WTC11 (cell line): ENCODE measurements around the gene TMEM88. TPM values are rescaled to one million over a fixed set of nuclear protein-coding genes. Genes with fewer than 3 reads are reported as not detected.

ENCODE experiments used
- ATAC-seq: fragments of 200-7000 bp; cut with Tn5 transposase; 2 replicates; pipeline ENCODE4 v1.10.0; 2021; ENCODE audit warnings: mild to moderate bottlenecking, moderate library complexity
- CTCF ChIA-PET: fragments of 300-600 bp; sonication (Branson Sonifier 250); formaldehyde crosslinking; loops from one replicate; lab custom pipeline; 2021; ENCODE audit warnings: antibody characterized with exemption; lab: Charles Lee
- POLR2A ChIA-PET: fragments of 350-600 bp; sonication (Branson Sonifier 250); formaldehyde crosslinking; loops from one replicate; lab custom pipeline; 2021; ENCODE audit warnings: antibody characterized with exemption; lab: Charles Lee
- DNase-seq: peaks from one replicate; pipeline ENCODE4 v3.0.0; 2021; ENCODE audit warnings: low spot score
- H3K27ac Mint-ChIP-seq: 2 replicates; pipeline ENCODE4 v1.8.0; 2021; ENCODE audit warnings: mixed read lengths
- H3K27me3 Mint-ChIP-seq: 2 replicates; pipeline ENCODE4 v1.8.0; 2021; ENCODE audit warnings: low read depth, mild to moderate bottlenecking, moderate library complexity, mixed read lengths
- H3K36me3 Mint-ChIP-seq: 2 replicates; pipeline ENCODE4 v1.8.0; 2021; ENCODE audit warnings: mixed read lengths
- H3K4me1 Mint-ChIP-seq: 2 replicates; pipeline ENCODE4 v1.8.0; 2022; ENCODE audit warnings: mixed read lengths
- H3K4me3 Mint-ChIP-seq: 2 replicates; pipeline ENCODE4 v1.8.0; 2021; ENCODE audit warnings: mild to moderate bottlenecking, moderate library complexity, mixed read lengths
- H3K9me3 Mint-ChIP-seq: 2 replicates; pipeline ENCODE4 v1.8.0; 2021; ENCODE audit warnings: mixed read lengths
- CBFB ChIP-seq: sonication (generic); formaldehyde crosslinking; IDR thresholded peaks from 2 replicates; pipeline ENCODE4 v1.8.1; 2022; ENCODE audit warnings: mild to moderate bottlenecking, low read depth, missing genetic modification reagents
- ESRRA ChIP-seq: sonication (generic); formaldehyde crosslinking; IDR thresholded peaks from 2 replicates; pipeline ENCODE4 v1.8.1; 2022; ENCODE audit warnings: mild to moderate bottlenecking, missing genetic modification reagents, borderline replicate concordance
- HMGA2 ChIP-seq: fragments of 250-450 bp; sonication (Bioruptor Pico); IDR thresholded peaks from 2 replicates; pipeline ENCODE4 v1.4.0; 2021; ENCODE audit warnings: mild to moderate bottlenecking, moderate library complexity
- KAT7 ChIP-seq: sonication (generic); formaldehyde crosslinking; IDR thresholded peaks from 2 replicates; pipeline ENCODE4 v1.8.1; 2023; ENCODE audit warnings: missing genetic modification reagents, mild to moderate bottlenecking, borderline replicate concordance
- NFE2L1 ChIP-seq: sonication (generic); formaldehyde crosslinking; IDR thresholded peaks from 2 replicates; pipeline ENCODE4 v1.8.1; 2023; ENCODE audit warnings: missing genetic modification reagents
- NFYB ChIP-seq: sonication (generic); formaldehyde crosslinking; conservative IDR thresholded peaks from 2 replicates; pipeline ENCODE4 v1.8.0; 2022; ENCODE audit warnings: low read depth, missing genetic modification reagents
- NR1H2 ChIP-seq: sonication (generic); formaldehyde crosslinking; IDR thresholded peaks from 2 replicates; pipeline ENCODE4 v1.9.0; 2021; ENCODE audit warnings: mild to moderate bottlenecking, moderate library complexity, missing genetic modification reagents
- RELA ChIP-seq: sonication (generic); formaldehyde crosslinking; IDR thresholded peaks from 2 replicates; pipeline ENCODE4 v1.8.1; 2022; ENCODE audit warnings: missing genetic modification reagents, mild to moderate bottlenecking, borderline replicate concordance
- SMAD4 ChIP-seq: sonication (generic); formaldehyde crosslinking; IDR thresholded peaks from 2 replicates; pipeline ENCODE4 v1.8.0; 2022; ENCODE audit warnings: mild to moderate bottlenecking, missing genetic modification reagents
- ZNF219 ChIP-seq: sonication (generic); formaldehyde crosslinking; IDR thresholded peaks from 2 replicates; pipeline ENCODE4 v1.8.0; 2023; ENCODE audit warnings: missing genetic modification reagents, mild to moderate bottlenecking, borderline replicate concordance
- total RNA-seq: library from RNA; stranded (reverse); gene quantifications from 3 replicates; pipeline ENCODE4 v1.2.3, GENCODE V29; 2021
- TF ChIP-seq, protein P1 (sequence below): fragments of 250-450 bp; sonication (Bioruptor Pico); IDR thresholded peaks from 2 replicates; pipeline ENCODE4 v1.9.0; 2021; ENCODE audit warnings: mild to moderate bottlenecking
- TF ChIP-seq, protein P2 (sequence below): sonication (generic); formaldehyde crosslinking; IDR thresholded peaks from 2 replicates; pipeline ENCODE4 v1.8.0; 2022; ENCODE audit warnings: mild to moderate bottlenecking, missing genetic modification reagents
- TF ChIP-seq, protein P3 (sequence below): sonication (generic); formaldehyde crosslinking; IDR thresholded peaks from 2 replicates; pipeline ENCODE4 v1.8.0; 2022; ENCODE audit warnings: mild to moderate bottlenecking, missing genetic modification reagents
- TF ChIP-seq, protein P4 (sequence below): sonication (generic); formaldehyde crosslinking; IDR thresholded peaks from 2 replicates; pipeline ENCODE4 v1.8.1; 2022; ENCODE audit warnings: mild to moderate bottlenecking, moderate library complexity, missing genetic modification reagents
- TF ChIP-seq, protein P5 (sequence below): sonication (generic); formaldehyde crosslinking; IDR thresholded peaks from 2 replicates; pipeline ENCODE4 v1.8.1; 2023; ENCODE audit warnings: mild to moderate bottlenecking, moderate library complexity, missing genetic modification reagents
- TF ChIP-seq, protein P6 (sequence below): sonication (generic); formaldehyde crosslinking; conservative IDR thresholded peaks from 2 replicates; pipeline ENCODE4 v1.8.1; 2023; ENCODE audit warnings: mild to moderate bottlenecking, low read depth, missing genetic modification reagents, moderate library complexity
- TF ChIP-seq, protein P7 (sequence below): sonication (generic); formaldehyde crosslinking; IDR thresholded peaks from 2 replicates; pipeline ENCODE4 v1.8.0; 2022; ENCODE audit warnings: mild to moderate bottlenecking, missing genetic modification reagents
- TF ChIP-seq, protein P8 (sequence below): sonication (generic); formaldehyde crosslinking; IDR thresholded peaks from 2 replicates; pipeline ENCODE4 v1.8.0; 2023; ENCODE audit warnings: missing genetic modification reagents
- TF ChIP-seq, protein P9 (sequence below): sonication (generic); formaldehyde crosslinking; IDR thresholded peaks from 2 replicates; pipeline ENCODE4 v1.8.1; 2023; ENCODE audit warnings: mild to moderate bottlenecking, missing genetic modification reagents

TMEM88 gene
- total RNA-seq, 1 experiment from 2014 or later: 2.9 TPM

DNA sequence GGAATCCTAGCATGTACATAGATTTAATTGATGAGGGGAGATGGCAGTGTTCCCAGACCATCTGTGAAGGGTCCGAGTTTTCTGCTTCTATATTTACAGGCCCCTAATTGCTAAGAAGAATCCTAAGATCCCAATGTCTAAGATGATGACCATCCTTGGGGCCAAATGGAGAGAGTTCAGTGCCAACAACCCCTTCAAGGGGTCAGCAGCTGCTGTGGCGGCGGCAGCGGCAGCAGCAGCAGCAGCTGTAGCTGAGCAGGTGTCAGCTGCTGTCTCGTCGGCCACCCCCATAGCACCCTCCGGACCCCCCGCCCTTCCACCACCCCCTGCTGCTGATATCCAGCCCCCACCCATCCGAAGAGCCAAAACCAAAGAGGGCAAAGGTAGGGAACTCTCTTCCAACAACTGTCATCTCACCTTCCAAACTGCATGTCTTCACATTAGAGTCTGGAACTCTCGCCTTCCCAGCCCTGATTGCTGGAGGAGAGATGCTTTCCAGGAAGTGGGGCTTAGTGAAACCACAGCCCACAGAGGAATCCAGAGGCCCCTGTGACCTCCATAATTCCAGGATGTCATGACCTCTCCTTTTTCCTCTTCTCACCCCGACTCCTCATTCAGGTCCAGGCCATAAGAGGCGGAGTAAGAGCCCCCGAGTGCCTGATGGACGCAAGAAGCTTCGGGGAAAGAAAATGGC is 38.5 kb downstream of the TMEM88 start:
- Mint-ChIP-seq H3K9me3 (no peaks in the 10 kb centered on the region), H3K36me3 (peaks cover 19% of the 10 kb centered on the region; the same call in 1 of the 2 replicates), H3K27ac (no peak overlapping the region), H3K27me3 (no peaks in the 10 kb centered on the region), H3K4me1 (no peaks in the 10 kb centered on the region), H3K4me3 (no peak overlapping the region)
- ChIA-PET CTCF (interaction anchor here (0.8 kb wide), 1 partner anchor 95 kb away, joined by 3 read pairs; no protein-coding TSS in a partner anchor), POLR2A (no interaction called here)
- no peak for ATAC-seq
- DNase-seq: no peak
- TF ChIP-seq, protein P1, sequence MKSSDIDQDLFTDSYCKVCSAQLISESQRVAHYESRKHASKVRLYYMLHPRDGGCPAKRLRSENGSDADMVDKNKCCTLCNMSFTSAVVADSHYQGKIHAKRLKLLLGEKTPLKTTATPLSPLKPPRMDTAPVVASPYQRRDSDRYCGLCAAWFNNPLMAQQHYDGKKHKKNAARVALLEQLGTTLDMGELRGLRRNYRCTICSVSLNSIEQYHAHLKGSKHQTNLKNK (CRISPR knock-in tag): no peak
- TF ChIP-seq, protein P2, sequence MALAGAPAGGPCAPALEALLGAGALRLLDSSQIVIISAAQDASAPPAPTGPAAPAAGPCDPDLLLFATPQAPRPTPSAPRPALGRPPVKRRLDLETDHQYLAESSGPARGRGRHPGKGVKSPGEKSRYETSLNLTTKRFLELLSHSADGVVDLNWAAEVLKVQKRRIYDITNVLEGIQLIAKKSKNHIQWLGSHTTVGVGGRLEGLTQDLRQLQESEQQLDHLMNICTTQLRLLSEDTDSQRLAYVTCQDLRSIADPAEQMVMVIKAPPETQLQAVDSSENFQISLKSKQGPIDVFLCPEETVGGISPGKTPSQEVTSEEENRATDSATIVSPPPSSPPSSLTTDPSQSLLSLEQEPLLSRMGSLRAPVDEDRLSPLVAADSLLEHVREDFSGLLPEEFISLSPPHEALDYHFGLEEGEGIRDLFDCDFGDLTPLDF: no peak
- no peak for TF ChIP-seq NFYB (CRISPR knock-in tag)
- no peak for TF ChIP-seq NFE2L1 (CRISPR knock-in tag)
- TF ChIP-seq, protein P3, sequence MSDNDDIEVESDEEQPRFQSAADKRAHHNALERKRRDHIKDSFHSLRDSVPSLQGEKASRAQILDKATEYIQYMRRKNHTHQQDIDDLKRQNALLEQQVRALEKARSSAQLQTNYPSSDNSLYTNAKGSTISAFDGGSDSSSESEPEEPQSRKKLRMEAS (CRISPR knock-in tag): no peak
- TF ChIP-seq, protein P4, sequence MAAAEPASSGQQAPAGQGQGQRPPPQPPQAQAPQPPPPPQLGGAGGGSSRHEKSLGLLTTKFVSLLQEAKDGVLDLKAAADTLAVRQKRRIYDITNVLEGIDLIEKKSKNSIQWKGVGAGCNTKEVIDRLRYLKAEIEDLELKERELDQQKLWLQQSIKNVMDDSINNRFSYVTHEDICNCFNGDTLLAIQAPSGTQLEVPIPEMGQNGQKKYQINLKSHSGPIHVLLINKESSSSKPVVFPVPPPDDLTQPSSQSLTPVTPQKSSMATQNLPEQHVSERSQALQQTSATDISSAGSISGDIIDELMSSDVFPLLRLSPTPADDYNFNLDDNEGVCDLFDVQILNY (CRISPR knock-in tag): no peak
- no peak for TF ChIP-seq CBFB
- TF ChIP-seq, protein P5, sequence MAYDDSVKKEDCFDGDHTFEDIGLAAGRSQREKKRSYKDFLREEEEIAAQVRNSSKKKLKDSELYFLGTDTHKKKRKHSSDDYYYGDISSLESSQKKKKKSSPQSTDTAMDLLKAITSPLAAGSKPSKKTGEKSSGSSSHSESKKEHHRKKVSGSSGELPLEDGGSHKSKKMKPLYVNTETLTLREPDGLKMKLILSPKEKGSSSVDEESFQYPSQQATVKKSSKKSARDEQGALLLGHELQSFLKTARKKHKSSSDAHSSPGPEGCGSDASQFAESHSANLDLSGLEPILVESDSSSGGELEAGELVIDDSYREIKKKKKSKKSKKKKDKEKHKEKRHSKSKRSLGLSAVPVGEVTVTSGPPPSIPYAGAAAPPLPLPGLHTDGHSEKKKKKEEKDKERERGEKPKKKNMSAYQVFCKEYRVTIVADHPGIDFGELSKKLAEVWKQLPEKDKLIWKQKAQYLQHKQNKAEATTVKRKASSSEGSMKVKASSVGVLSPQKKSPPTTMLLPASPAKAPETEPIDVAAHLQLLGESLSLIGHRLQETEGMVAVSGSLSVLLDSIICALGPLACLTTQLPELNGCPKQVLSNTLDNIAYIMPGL (CRISPR knock-in tag): no peak
- no peak for TF ChIP-seq ZNF219 (CRISPR knock-in tag)
- no peak for TF ChIP-seq NR1H2 (CRISPR knock-in tag)
- TF ChIP-seq, protein P6, sequence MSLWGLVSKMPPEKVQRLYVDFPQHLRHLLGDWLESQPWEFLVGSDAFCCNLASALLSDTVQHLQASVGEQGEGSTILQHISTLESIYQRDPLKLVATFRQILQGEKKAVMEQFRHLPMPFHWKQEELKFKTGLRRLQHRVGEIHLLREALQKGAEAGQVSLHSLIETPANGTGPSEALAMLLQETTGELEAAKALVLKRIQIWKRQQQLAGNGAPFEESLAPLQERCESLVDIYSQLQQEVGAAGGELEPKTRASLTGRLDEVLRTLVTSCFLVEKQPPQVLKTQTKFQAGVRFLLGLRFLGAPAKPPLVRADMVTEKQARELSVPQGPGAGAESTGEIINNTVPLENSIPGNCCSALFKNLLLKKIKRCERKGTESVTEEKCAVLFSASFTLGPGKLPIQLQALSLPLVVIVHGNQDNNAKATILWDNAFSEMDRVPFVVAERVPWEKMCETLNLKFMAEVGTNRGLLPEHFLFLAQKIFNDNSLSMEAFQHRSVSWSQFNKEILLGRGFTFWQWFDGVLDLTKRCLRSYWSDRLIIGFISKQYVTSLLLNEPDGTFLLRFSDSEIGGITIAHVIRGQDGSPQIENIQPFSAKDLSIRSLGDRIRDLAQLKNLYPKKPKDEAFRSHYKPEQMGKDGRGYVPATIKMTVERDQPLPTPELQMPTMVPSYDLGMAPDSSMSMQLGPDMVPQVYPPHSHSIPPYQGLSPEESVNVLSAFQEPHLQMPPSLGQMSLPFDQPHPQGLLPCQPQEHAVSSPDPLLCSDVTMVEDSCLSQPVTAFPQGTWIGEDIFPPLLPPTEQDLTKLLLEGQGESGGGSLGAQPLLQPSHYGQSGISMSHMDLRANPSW (CRISPR knock-in tag): no peak
- TF ChIP-seq, protein P7, sequence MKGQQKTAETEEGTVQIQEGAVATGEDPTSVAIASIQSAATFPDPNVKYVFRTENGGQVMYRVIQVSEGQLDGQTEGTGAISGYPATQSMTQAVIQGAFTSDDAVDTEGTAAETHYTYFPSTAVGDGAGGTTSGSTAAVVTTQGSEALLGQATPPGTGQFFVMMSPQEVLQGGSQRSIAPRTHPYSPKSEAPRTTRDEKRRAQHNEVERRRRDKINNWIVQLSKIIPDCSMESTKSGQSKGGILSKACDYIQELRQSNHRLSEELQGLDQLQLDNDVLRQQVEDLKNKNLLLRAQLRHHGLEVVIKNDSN (CRISPR knock-in tag): no peak

DNA sequence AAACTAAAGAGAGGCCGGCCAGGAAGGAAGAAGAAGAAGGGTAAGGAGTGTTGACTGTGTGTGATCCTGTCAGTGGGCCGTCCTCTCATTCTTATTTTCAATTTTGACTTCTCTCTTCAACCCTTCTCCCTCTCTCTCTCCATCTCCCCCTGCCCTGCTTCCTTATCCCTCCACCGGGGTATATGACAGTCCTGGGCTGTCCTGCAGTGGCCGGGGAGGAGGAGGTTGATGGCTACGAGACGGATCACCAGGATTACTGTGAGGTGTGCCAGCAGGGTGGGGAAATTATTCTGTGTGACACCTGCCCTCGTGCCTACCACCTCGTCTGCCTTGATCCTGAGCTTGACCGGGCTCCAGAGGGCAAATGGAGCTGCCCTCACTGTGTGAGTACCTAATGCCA is 39.4 kb downstream of the TMEM88 start:
- Mint-ChIP-seq H3K4me1 (no peaks in the 10 kb centered on the region), H3K9me3 (no peaks in the 10 kb centered on the region), H3K4me3 (no peak overlapping the region), H3K27ac (no peak overlapping the region), H3K27me3 (no peaks in the 10 kb centered on the region), H3K36me3 (peaks cover 19% of the 10 kb centered on the region; the same call in 1 of the 2 replicates)
- ChIA-PET POLR2A (no interaction called here), CTCF (no interaction called here)
- ATAC-seq (no peak), DNase-seq (no peak)
- TF ChIP-seq RELA (CRISPR knock-in tag) (no peak), SMAD4 (CRISPR knock-in tag) (no peak), KAT7 (CRISPR knock-in tag) (no peak), HMGA2 (CRISPR knock-in tag) (no peak), ESRRA (CRISPR knock-in tag) (no peak)
- TF ChIP-seq, protein P3 (CRISPR knock-in tag): no peak
- TF ChIP-seq, protein P8, sequence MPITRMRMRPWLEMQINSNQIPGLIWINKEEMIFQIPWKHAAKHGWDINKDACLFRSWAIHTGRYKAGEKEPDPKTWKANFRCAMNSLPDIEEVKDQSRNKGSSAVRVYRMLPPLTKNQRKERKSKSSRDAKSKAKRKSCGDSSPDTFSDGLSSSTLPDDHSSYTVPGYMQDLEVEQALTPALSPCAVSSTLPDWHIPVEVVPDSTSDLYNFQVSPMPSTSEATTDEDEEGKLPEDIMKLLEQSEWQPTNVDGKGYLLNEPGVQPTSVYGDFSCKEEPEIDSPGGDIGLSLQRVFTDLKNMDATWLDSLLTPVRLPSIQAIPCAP (CRISPR knock-in tag): no peak
- TF ChIP-seq, protein P9, sequence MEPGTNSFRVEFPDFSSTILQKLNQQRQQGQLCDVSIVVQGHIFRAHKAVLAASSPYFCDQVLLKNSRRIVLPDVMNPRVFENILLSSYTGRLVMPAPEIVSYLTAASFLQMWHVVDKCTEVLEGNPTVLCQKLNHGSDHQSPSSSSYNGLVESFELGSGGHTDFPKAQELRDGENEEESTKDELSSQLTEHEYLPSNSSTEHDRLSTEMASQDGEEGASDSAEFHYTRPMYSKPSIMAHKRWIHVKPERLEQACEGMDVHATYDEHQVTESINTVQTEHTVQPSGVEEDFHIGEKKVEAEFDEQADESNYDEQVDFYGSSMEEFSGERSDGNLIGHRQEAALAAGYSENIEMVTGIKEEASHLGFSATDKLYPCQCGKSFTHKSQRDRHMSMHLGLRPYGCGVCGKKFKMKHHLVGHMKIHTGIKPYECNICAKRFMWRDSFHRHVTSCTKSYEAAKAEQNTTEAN (CRISPR knock-in tag): no peak
